NCI-H1092 treated with DMSO at 0.1 percent for 48 hours (cell line): ENCODE measurements around the gene MAPT.
"Not testable (repeated sequence)": the region's sequence is repeated elsewhere in the genome, so short reads cannot be mapped to it uniquely, and the experiment has no call there.

Source experiments
- DNase-seq: peaks from one replicate; lab custom pipeline; 2025; lab: John Stamatoyannopoulos, UW

MAPT gene

DNA sequence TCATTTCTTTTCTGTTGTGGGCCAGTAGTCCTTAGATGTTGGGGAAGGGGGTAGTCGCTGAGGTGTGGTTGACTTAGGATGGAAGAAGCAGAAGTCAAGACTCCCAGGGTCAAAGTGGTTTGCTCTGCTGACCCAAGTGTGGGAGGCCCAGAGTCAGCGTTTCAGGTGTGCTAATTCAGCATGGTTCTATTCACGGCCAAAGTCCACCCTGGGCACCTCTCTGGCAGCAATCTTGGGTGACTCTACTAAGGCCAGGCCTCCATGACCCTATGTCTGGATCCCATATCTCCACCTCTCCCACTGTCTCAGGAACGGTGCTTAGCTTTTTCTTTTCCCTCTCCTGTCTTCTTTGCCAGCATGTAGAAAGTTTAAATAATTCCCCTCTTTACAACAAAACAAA is 32.9 kb downstream of the MAPT start:
- DNase-seq, result no peak

GRCh38 chr17:45929344-45929743 is 35.0 kb downstream of the MAPT start:
- DNase-seq, result no peak

DNA sequence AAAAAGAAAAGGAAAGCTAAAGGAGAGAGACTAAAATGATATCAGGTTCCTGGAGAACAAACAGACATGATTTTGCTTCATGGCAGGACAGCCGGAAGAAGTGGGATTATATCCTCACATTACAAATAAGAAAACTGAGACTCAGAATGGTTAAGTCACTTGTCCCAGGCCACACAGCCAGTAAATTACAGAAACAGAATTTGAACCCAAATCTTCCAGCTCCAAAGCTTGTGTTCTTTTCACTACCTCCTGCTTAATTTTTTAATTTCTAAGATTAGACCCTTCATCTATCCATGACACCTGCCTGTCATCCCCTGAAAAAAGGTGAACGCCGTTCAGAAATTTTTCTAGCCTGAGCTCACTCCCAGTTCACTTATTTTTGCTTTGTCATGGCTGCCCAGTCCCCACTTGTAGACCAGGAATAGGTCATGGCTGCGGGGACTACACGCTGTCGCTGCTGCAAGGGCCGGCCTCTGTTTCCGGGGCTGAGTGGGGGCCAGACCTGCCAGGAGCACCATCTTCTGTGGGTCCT is 36.1 kb downstream of the MAPT start:
- DNase-seq, result no peak

DNA sequence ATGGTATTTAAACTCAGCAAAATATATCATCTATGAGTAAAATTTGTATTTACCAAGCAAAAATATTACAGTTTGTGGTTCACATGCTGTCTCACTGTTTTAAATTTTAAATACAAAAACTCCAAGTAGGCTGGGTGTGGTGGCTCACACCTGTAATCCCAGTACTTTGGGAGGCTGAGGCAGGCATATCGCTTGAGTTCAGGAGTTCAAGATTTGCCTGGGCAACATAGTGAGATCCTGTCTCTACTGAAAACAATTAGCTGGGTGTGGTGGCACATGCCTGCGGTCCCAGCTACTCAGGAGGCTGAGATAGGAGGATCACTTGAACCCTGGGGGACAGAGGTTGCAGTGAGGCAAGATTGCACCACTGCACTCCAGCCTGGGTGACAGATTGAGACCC is 37.3 kb downstream of the MAPT start:
- no peak for DNase-seq

DNA sequence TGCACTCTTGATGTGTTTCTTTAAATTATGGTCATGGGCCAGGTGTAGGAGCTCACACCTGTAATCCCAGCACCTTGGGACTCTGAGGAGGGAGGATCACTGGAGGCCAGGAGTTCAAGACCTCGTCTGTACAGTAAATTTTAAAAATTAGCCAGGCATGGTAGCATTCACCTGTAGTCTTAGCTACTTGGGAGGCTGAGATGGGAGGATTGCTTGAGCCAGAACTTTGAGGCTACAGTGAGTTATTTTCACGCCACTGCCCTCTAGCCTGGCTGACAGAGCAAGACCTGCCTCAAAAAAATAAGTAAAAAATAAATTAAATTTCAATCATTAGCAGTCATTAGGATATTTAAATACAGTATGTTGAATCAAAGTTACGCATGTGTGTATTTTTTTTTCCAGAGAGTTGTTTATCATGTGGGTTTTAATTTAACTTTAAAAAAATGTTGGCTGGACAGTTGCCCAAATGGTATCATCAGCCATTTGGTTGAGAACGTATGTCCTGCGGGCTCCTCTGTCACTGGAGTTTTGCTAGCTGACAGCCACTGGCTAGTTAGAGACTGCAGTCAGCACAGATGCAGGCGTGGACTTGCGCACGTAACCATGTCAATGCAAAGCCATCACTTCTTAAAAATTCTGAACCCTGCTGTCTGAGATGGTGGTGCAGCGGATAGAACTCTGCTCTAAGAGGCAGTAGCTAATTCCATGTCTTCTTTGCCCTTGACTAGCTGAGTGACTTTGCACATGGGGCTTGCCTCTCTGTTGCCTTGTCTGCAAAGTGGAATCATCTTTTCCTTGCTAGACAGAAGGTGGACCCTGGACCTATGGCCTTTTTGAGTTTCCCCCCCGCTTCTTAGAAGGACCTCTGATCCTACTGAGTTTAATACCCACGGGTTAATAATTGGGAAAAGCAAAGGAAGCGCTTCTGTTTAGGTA is 40.0 kb downstream of the MAPT start:
- DNase-seq, result no peak

DNA sequence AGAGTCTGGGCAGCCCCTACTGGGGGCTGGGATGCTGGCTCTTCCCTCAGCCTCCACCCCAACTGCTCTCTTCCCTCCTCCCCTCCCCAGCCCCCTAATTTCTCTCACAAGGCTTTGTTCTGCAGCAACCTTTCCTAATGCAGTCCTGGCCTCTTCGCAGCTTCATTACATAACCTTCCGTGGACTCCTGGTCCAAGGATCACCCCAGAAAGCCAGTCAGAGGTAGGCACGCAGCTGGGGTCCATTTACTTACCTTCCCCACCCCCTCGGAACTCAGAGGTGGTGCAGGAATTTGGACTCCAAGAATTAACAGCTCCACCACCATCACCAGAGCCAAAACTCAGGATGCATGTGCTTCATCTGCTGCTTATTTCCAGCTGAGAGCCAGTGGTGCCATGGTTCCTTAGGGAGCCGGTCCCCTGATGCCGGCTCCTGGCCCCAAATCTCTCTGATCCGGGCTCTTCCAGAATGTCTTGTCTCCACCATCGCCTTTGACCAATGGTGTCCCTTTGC is 40.9 kb downstream of the MAPT start:
- DNase-seq, result no peak

DNA sequence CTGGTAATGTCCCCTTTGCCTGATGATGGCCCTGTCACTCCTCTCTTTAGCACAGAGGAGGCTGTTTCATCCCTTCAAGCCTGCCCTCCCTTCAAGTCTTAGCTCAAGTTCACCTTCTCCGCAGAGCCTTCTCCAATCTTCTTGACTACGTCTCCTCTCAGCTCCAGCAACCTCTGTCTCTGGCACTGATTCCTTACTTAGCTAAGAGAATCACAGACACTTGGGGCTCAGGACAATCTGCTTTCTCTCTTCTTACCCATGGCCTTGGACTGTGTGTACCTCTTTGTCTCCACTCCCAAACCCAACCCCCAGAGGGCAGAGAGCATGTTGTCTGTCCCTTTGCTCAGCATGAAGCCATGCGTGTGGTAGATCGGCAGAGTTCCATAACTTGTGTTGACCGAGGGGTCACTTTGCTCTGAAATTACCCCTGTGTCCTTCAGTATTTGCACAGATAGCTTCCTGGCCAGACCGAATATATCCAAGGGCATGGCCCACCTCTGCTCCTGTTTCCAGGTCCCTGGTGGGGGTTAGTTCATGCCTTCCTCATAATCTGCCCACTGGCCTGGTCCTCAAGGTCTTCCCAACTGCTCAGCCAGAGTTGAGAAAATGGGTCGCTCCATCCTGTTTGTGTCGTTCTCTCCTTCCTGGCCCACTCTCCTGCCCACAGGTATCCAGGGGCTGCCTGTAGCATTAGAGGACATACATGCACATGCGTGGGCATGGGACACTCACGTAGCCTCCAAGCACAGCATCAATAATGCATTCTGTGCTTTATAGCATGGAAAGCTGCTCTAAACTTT is 41.6 kb downstream of the MAPT start:
- DNase-seq, result no peak

DNA sequence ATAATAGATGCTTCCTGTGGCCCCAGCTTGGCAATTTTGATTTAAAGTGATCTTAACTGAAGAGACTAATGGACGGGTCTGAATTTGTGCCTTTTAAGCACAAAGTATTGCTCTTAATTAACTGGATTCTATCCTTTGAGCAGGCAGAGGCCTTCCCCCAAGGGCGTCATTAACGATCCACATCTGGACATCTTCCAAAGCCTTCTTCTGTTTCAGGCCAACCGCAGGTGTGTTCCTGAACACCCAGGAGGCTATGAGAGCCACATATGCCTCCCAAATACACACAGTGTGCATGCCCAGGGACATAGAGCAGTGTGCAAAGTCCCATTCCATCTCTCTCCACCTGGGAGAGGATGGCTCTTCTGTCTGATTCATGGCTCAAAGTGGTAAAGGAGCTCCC is 42.3 kb downstream of the MAPT start:
- DNase-seq, result peak; percentile 83

GRCh38 chr17:45937186-45937585 is 42.8 kb downstream of the MAPT start:
- not testable (repeated sequence) for DNase-seq

DNA sequence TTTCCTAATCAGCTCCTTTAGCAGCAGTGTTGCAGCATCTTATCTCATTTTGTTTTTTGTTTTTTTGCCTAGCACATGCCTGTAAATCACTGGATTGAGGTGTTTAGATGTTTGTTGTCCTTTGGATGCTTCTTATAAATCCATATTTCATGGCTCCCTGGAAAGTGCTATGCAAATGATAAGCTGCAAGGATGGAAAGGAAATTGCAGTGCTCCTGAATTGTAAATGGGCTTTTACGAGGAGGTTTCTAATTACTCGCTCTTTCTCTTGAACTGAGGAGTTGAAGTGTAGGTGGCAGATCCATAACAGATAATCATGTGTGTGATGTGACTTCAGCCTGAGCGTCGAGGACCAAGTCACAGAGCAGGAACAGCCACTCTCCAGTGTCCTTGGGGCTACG is 45.0 kb downstream of the MAPT start:
- DNase-seq, result no peak

DNA sequence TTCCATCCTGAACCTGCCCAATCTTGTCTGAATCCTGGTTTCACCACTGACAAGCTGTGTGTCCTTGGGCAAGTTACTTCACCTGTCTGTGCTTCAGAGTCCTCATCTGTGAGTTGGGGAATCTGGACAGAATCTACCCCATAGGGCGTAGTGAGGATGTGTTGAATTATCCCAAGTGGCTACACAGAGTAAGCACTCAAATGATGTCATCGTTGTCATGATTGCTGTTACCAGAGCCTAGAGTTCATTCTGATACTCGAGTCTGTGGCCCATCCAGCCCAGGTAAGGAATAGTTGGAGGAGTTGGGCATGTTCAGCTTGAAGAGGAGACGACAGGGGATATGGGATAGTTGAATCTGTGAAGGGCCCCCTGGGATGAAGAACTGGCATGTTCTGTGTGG is 45.9 kb downstream of the MAPT start:
- DNase-seq, result no peak

DNA sequence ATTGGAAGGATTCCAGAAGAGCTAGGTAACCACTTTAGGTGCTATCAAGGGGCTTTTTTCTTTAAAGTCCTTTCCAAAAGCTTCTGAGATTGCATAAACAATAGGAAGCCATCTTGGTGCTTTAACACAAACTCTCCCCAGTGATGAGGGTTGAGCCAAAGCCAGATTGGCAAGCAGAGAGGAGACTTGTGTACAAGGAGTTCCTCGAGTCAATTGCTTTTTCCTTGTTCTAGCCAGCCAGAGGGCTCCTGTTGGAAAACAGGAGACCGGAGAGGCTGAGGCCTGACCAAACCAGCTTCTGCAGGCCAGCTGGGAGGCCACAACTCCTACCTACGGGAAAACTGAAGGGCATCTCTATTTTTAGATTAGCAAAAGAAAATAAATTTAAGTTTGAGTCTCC is 46.5 kb downstream of the MAPT start:
- DNase-seq, result peak; percentile 23

DNA sequence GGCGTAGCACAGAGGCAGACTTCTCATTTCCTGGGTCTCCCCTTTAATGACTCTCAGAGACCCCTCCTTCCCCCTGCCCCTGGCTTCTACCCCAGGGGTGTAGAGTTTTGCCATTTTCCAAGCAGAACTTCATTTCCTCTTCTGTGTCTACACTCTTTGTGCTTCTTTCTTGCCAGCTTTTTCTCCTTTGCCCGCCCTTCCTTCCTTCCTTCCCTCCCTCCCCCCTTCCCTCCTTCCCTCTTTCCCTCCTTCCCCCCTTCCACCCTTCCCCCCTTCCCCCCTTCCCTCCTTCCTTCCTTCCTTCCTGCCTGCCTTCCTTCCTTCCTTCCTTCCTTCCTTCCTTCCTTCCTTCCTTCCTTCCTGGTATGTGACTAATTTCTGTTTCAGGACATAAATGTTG is 47.0 kb downstream of the MAPT start:
- no peak for DNase-seq

- peak; percentile 37 for DNase-seq
These were observed 47.9 kb downstream of the MAPT start for GRCh38 chr17:45942284-45942683.

- no peak for DNase-seq
These were observed 52.5 kb downstream of the MAPT start for GRCh38 chr17:45946841-45947256.

- DNase-seq, result no peak
These were observed 54.1 kb downstream of the MAPT start for GRCh38 chr17:45948498-45948880.

DNA sequence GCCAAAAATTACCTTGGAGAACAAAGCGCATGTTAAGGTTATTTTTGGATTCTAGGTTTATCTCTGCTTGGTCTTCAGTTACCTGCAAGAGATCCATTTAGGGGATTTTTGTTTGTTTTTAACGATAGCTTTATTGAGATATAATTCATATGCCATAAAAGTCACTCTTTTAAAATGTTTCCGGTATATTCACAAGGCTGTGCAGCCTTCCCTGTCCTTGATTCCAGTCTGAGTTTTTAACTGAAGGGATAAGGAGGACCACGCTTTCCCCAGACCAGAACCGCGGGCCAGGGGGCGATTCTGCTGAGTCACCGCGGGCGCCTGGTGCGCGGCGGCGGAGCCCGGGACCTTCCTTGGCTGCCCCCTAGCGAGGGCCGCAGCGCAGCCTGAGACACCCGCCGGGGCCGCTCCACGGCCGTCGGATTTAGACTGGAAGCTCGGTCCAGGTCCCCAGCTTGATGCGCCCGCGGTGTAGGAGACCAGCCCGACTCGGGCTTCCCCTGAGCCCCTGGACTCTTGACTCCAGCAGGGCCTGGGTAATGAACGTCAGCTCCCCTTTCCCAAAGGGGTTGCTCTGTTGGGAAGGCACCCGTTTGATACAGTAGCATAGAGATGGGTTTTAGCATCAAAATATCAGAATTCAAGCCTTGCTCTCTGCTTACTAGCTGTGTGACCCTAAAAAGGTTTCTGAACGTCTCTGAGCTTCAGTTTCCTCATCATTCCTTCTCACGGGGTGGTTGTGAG is 54.7 kb downstream of the MAPT start:
- DNase-seq, result no peak

- DNase-seq, result no peak
These were observed 55.5 kb downstream of the MAPT start for GRCh38 chr17:45949755-45950320.

DNA sequence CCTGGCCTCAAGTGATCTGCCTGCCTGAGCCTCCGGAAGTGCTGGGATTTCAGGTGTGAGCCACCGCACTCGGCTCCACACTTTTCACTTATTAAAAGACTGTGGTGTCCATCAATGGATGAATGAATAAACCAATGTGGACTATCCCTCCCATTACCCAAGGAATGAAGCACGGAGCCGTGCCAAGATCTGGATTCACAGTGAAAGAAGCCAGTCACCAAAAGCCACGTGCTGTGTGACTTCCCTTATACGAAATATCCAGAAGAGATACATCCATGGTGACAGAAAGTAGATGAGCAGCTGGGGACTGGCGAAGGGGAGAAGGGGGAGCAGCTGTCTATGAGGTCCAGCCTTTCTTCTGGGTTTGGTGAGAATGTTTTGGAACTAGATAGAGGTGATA is 56.5 kb downstream of the MAPT start:
- no peak for DNase-seq

- DNase-seq, result no peak
These were observed 57.0 kb downstream of the MAPT start for GRCh38 chr17:45951403-45951802.

DNA sequence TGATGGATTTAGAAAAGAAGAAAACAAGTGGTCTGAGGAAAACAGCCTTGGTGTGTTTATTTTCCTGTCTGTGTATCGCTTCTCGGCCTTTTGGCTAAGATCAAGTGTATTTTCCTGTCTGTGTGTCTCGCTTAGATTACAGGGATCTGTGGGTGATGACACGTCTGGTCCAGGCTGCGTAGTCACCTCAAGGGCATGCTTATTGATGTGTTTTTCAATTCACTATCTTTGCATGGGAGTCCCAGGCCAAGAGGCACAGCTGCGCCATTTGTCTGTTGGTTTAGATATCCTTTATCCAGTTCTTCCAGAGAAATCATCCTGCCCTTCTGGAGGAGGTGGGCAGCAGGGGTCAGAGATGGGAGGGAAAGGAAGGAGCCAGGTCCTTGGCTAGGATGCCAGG is 57.6 kb downstream of the MAPT start:
- DNase-seq, result no peak
